Transverse colon (tissue), 4 donors: ENCODE results near the gene IFT88.

Experiments used
- CTCF ChIP-seq, 5 experiments: fragments of 200-600 bp in 3 of 5; fragments of 450-650 bp in 2 of 5; sonication (generic) in 3 of 5; IDR thresholded peaks; 1 replicate in 2 of 5; 2 replicates in 3 of 5; pipeline ENCODE4 v1.5.1; 2016 to 2017; ENCODE audit warnings: antibody characterized with exemption in 5 of 5, inconsistent platforms in 3 of 5, mild to moderate bottlenecking in 2 of 5, moderate library complexity in 1 of 5
- EP300 ChIP-seq: sonication (generic); formaldehyde crosslinking; IDR thresholded peaks from one replicate; pipeline ENCODE4 v1.6.1; 2017; ENCODE audit warnings: antibody characterized with exemption, low read depth
- POLR2A ChIP-seq: fragments of 450-650 bp; IDR thresholded peaks from one replicate; pipeline ENCODE4 v1.6.1; 2016; ENCODE audit warnings: antibody characterized with exemption, mild to moderate bottlenecking, moderate library complexity
- POLR2AphosphoS5 ChIP-seq, 3 donors: sonication (generic); formaldehyde crosslinking; IDR thresholded peaks; one replicate each; pipeline ENCODE4 v1.6.1; 2016; ENCODE audit warnings: antibody characterized with exemption in 3 of 3

- TF ChIP-seq CTCF (IDR thresholded peaks at IDR 0.05): peak in 1 of 5 experiments; percentile 17
- no peak for TF ChIP-seq POLR2AphosphoS5 (IDR thresholded peaks at IDR 0.05)
- no peak for TF ChIP-seq EP300
- TF ChIP-seq POLR2A: no peak
Observed at GRCh38 chr13:20702915-20703779, 136.2 kb downstream of the IFT88 start, which contains the start of gene IL17D.
